Activated T-cell treated with anti-CD3 and anti-CD28 coated beads, Interleukin-2, amount 50 U/mL, for 72 hours (primary cell): ENCODE measurements around the gene HMGB2. TPM values are rescaled to one million over a fixed set of nuclear protein-coding genes. Genes with fewer than 3 reads are reported as not detected.

ENCODE experiments used
- ATAC-seq, 2 donors: fragments of 150-1000 bp; cut with Tn5 transposase; replicated peaks in 1 of 2; 2 replicates each; pipeline ENCODE4 v1.10.0; 2021; ENCODE audit warnings: moderate library complexity in 2 of 2, mild to moderate bottlenecking in 1 of 2
- DNase-seq, 2 donors: peaks; one replicate each; pipeline ENCODE4 v3.0.0; 2021 to 2022; ENCODE audit warnings: mixed read lengths in 1 of 2
- H3K27ac Mint-ChIP-seq: one replicate; pipeline ENCODE4 v1.8.0; 2022; ENCODE audit warnings: mild to moderate bottlenecking, moderate library complexity, mixed read lengths
- H3K27me3 Mint-ChIP-seq: one replicate; pipeline ENCODE4 v1.8.0; 2022; ENCODE audit warnings: low read depth, mixed read lengths
- H3K36me3 Mint-ChIP-seq, 2 donors: one replicate each; pipeline ENCODE4 v1.8.0; 2022; ENCODE audit warnings: mixed read lengths in 2 of 2, mild to moderate bottlenecking in 1 of 2; ENCODE audit not compliant: insufficient read depth in 2 of 2
- H3K4me1 Mint-ChIP-seq: one replicate; pipeline ENCODE4 v1.8.0; 2022; ENCODE audit warnings: low read depth, mixed read lengths
- H3K4me3 Mint-ChIP-seq, 2 donors: one replicate each; pipeline ENCODE4 v1.8.0; 2022; ENCODE audit warnings: mild to moderate bottlenecking in 2 of 2, mixed read lengths in 2 of 2, moderate library complexity in 2 of 2
- H3K9me3 Mint-ChIP-seq, 2 donors: one replicate each; pipeline ENCODE4 v1.8.0; 2022; ENCODE audit warnings: mixed read lengths in 2 of 2
- total RNA-seq, 2 donors: library from RNA; stranded (reverse); gene quantifications; one replicate each; pipeline ENCODE4 v1.2.3, GENCODE V29; 2022

Gene HMGB2
- total RNA-seq, 2 donors from 2014 or later: 553 to 627 TPM

- Mint-ChIP-seq H3K4me1 (peaks cover 20% of the 10 kb centered on the region), H3K27ac (no peak overlapping the region)
- no peak for ATAC-seq
Measured at GRCh38 chr4:173293663-173294062, 40.5 kb downstream of the HMGB2 start.

GRCh38 chr4:173291899-173292298 is 42.3 kb downstream of the HMGB2 start:
- no peaks in the 10 kb centered on the region for H3K9me3 Mint-ChIP-seq
- no peak overlapping the region for H3K27ac Mint-ChIP-seq
- DNase-seq (no peak), ATAC-seq (no peak)
- peaks cover 26% of the 10 kb centered on the region for H3K4me1 Mint-ChIP-seq
- H3K4me3 Mint-ChIP-seq: no peak overlapping the region
- no peaks in the 10 kb centered on the region for H3K27me3 Mint-ChIP-seq
- H3K36me3 Mint-ChIP-seq: peaks cover 2% of the 10 kb centered on the region in 2 donors

More at GRCh38 chr4:173293663-173294062, 40.5 kb downstream of the HMGB2 start:
- Mint-ChIP-seq H3K4me3 (no peak overlapping the region), H3K36me3 (no peaks in the 10 kb centered on the region), H3K9me3 (no peaks in the 10 kb centered on the region), H3K27me3 (no peaks in the 10 kb centered on the region)
- no peak for DNase-seq

GRCh38 chr4:173289353-173289727 is 44.8 kb downstream of the HMGB2 start:
- H3K9me3 Mint-ChIP-seq: no peaks in the 10 kb centered on the region
- peak overlapping the region; percentile 73 to 75 for H3K4me3 Mint-ChIP-seq
- no peak overlapping the region for H3K27ac Mint-ChIP-seq
- peak; percentile 53 to 57 for ATAC-seq
- no peak for DNase-seq
- H3K4me1 Mint-ChIP-seq: peaks cover 26% of the 10 kb centered on the region
- H3K27me3 Mint-ChIP-seq: no peaks in the 10 kb centered on the region
- peaks cover 2 to 7% of the 10 kb centered on the region in 2 donors for H3K36me3 Mint-ChIP-seq

GRCh38 chr4:173288698-173289352 is 45.3 kb downstream of the HMGB2 start:
- H3K27ac Mint-ChIP-seq: no peak overlapping the region
- ATAC-seq (peak; percentile 66 to 78), DNase-seq (no peak)
- H3K36me3 Mint-ChIP-seq: peaks cover 2 to 9% of the 10 kb centered on the region in 2 donors
- H3K27me3 Mint-ChIP-seq: no peaks in the 10 kb centered on the region
- peaks cover 26% of the 10 kb centered on the region for H3K4me1 Mint-ChIP-seq
- H3K4me3 Mint-ChIP-seq: peak overlapping the region; percentile 75 to 77
- H3K9me3 Mint-ChIP-seq: no peaks in the 10 kb centered on the region

- Mint-ChIP-seq H3K4me3 (peak overlapping the region; percentile 68 to 77), H3K9me3 (no peaks in the 10 kb centered on the region), H3K27me3 (no peaks in the 10 kb centered on the region), H3K36me3 (peaks cover 2 to 9% of the 10 kb centered on the region in 2 donors), H3K27ac (peak overlapping the region; percentile 56), H3K4me1 (peaks cover 26% of the 10 kb centered on the region)
- peak; percentile 75 to 80 for DNase-seq
- peak; percentile 49 to 53 for ATAC-seq
Measured at GRCh38 chr4:173288296-173288695, 45.9 kb downstream of the HMGB2 start.

- no peaks in the 10 kb centered on the region for H3K9me3 Mint-ChIP-seq
- H3K27me3 Mint-ChIP-seq: no peaks in the 10 kb centered on the region
- H3K27ac Mint-ChIP-seq: no peak overlapping the region
- DNase-seq (no peak), ATAC-seq (no peak)
- peaks cover 2 to 9% of the 10 kb centered on the region in 2 donors for H3K36me3 Mint-ChIP-seq
- peaks cover 26% of the 10 kb centered on the region for H3K4me1 Mint-ChIP-seq
- H3K4me3 Mint-ChIP-seq: no peak overlapping the region
Measured at GRCh38 chr4:173287486-173287885, 46.7 kb downstream of the HMGB2 start.

- no peak overlapping the region for H3K4me3 Mint-ChIP-seq
- H3K27me3 Mint-ChIP-seq: no peaks in the 10 kb centered on the region
- ATAC-seq (no peak), DNase-seq (no peak)
- H3K36me3 Mint-ChIP-seq: peaks cover 2 to 9% of the 10 kb centered on the region in 2 donors
- H3K4me1 Mint-ChIP-seq: peaks cover 22% of the 10 kb centered on the region
- no peaks in the 10 kb centered on the region for H3K9me3 Mint-ChIP-seq
- H3K27ac Mint-ChIP-seq: no peak overlapping the region
Measured at GRCh38 chr4:173284463-173284862, 49.7 kb downstream of the HMGB2 start.

- DNase-seq: no peak
Measured at GRCh38 chr4:173282626-173283025, 51.5 kb downstream of the HMGB2 start.

GRCh38 chr4:173282256-173282562 is 51.9 kb downstream of the HMGB2 start:
- ATAC-seq (no peak), DNase-seq (no peak)
- H3K4me3 Mint-ChIP-seq: peak overlapping the region in 1 of 2 donors; percentile 46
- peaks cover 8% of the 10 kb centered on the region for H3K4me1 Mint-ChIP-seq
- H3K27me3 Mint-ChIP-seq: no peaks in the 10 kb centered on the region
- peaks cover 0 to 8% of the 10 kb centered on the region in 2 donors for H3K36me3 Mint-ChIP-seq
- H3K27ac Mint-ChIP-seq: no peak overlapping the region
- H3K9me3 Mint-ChIP-seq: no peaks in the 10 kb centered on the region

More at GRCh38 chr4:173282626-173283025, 51.5 kb downstream of the HMGB2 start:
- Mint-ChIP-seq H3K9me3 (no peaks in the 10 kb centered on the region), H3K36me3 (peaks cover 0 to 9% of the 10 kb centered on the region in 2 donors), H3K27me3 (no peaks in the 10 kb centered on the region), H3K4me1 (peaks cover 8% of the 10 kb centered on the region), H3K27ac (no peak overlapping the region), H3K4me3 (no peak overlapping the region)
- ATAC-seq: no peak

GRCh38 chr4:173281406-173282255 is 52.5 kb downstream of the HMGB2 start:
- Mint-ChIP-seq H3K4me1 (peaks cover 8% of the 10 kb centered on the region), H3K9me3 (no peaks in the 10 kb centered on the region), H3K27ac (no peak overlapping the region), H3K36me3 (peaks cover 0 to 5% of the 10 kb centered on the region in 2 donors), H3K27me3 (no peaks in the 10 kb centered on the region), H3K4me3 (peak overlapping the region in 1 of 2 donors; percentile 46)
- DNase-seq (no peak), ATAC-seq (no peak)

Other genes starting within 250 kb of the HMGB2 start
- gene GALNT7, start 165.5 kb downstream of the HMGB2 start, total RNA-seq: 10 to 100 TPM; 10.1 to 12.8 TPM
- 10 to 100 TPM; 18.1 to 18.4 TPM for gene SAP30, start 36.6 kb upstream of the HMGB2 start, total RNA-seq
- not detected for gene SCRG1, start 64.8 kb upstream of the HMGB2 start, total RNA-seq
- not detected for gene HAND2, start 195.9 kb upstream of the HMGB2 start, total RNA-seq